Rectal smooth muscle tissue (tissue), 1 donor: Measurements from ENCODE around the gene DOK6.
"Not testable (repeated sequence)": the region's sequence is repeated elsewhere in the genome, so short reads cannot be mapped to it uniquely, and the experiment has no call there.

Experiments used
- H3K27ac ChIP-seq: one replicate; pipeline ENCODE4 v1.7.0; 2013; ENCODE audit warnings: low read depth, low read length, inconsistent platforms
- H3K27me3 ChIP-seq: one replicate; pipeline ENCODE4 v1.7.0; 2013; ENCODE audit warnings: low read length; ENCODE audit not compliant: control insufficient read depth, insufficient read depth
- H3K36me3 ChIP-seq: one replicate; pipeline ENCODE4 v1.7.0; 2013; ENCODE audit warnings: low read length; ENCODE audit not compliant: control insufficient read depth, insufficient read depth
- H3K4me1 ChIP-seq: one replicate; pipeline ENCODE4 v1.7.0; 2013; ENCODE audit warnings: low read length; ENCODE audit not compliant: control insufficient read depth, insufficient read depth
- H3K4me3 ChIP-seq: one replicate; pipeline ENCODE4 v1.7.0; 2013; ENCODE audit warnings: low read length
- H3K9ac ChIP-seq: one replicate; pipeline ENCODE4 v1.7.0; 2013; ENCODE audit warnings: low read length

Gene DOK6

GRCh38 chr18:69878213-69878933 lies 477.7 kb downstream of the DOK6 start:
- Histone ChIP-seq H3K4me1 (peaks cover 5% of the 10 kb centered on the region), H3K4me3 (no peak overlapping the region), H3K27me3 (no peaks in the 10 kb centered on the region), H3K9ac (no peak overlapping the region), H3K27ac (no peak overlapping the region), H3K36me3 (no peaks in the 10 kb centered on the region)

- not testable (repeated sequence) for H3K4me1 ChIP-seq, H3K4me3 ChIP-seq, H3K36me3 ChIP-seq, H3K9ac ChIP-seq, H3K27me3 ChIP-seq, H3K27ac ChIP-seq
Measured at GRCh38 chr18:69879051-69879450, 478.4 kb downstream of the DOK6 start.

GRCh38 chr18:69880083-69880482 lies 479.4 kb downstream of the DOK6 start:
- H3K9ac ChIP-seq: no peak overlapping the region
- H3K4me3 ChIP-seq: no peak overlapping the region
- H3K4me1 ChIP-seq: peaks cover 8% of the 10 kb centered on the region
- H3K36me3 ChIP-seq: no peaks in the 10 kb centered on the region
- H3K27me3 ChIP-seq: no peaks in the 10 kb centered on the region
- H3K27ac ChIP-seq: no peak overlapping the region

GRCh38 chr18:69882965-69883668 lies 482.4 kb downstream of the DOK6 start:
- H3K9ac ChIP-seq: no peak overlapping the region
- peaks cover 8% of the 10 kb centered on the region for H3K4me1 ChIP-seq
- H3K27me3 ChIP-seq: no peaks in the 10 kb centered on the region
- H3K27ac ChIP-seq: peak overlapping the region; percentile 6
- no peak overlapping the region for H3K4me3 ChIP-seq
- no peaks in the 10 kb centered on the region for H3K36me3 ChIP-seq

- Histone ChIP-seq H3K36me3 (no peaks in the 10 kb centered on the region), H3K9ac (no peak overlapping the region), H3K27me3 (no peaks in the 10 kb centered on the region), H3K4me3 (no peak overlapping the region), H3K4me1 (peaks cover 8% of the 10 kb centered on the region), H3K27ac (peak overlapping the region; percentile 6)
Measured at GRCh38 chr18:69883781-69884180, 483.1 kb downstream of the DOK6 start.

GRCh38 chr18:69885355-69885754 lies 484.7 kb downstream of the DOK6 start:
- H3K27ac ChIP-seq: no peak overlapping the region
- H3K9ac ChIP-seq: no peak overlapping the region
- H3K36me3 ChIP-seq: no peaks in the 10 kb centered on the region
- no peaks in the 10 kb centered on the region for H3K27me3 ChIP-seq
- H3K4me1 ChIP-seq: peaks cover 8% of the 10 kb centered on the region
- H3K4me3 ChIP-seq: no peak overlapping the region

GRCh38 chr18:69885841-69886531 lies 485.3 kb downstream of the DOK6 start:
- Histone ChIP-seq H3K36me3 (no peaks in the 10 kb centered on the region), H3K4me3 (no peak overlapping the region), H3K9ac (no peak overlapping the region), H3K4me1 (peaks cover 8% of the 10 kb centered on the region), H3K27ac (no peak overlapping the region), H3K27me3 (no peaks in the 10 kb centered on the region)

GRCh38 chr18:69887256-69887655 lies 486.6 kb downstream of the DOK6 start:
- Histone ChIP-seq H3K4me1 (peaks cover 5% of the 10 kb centered on the region), H3K36me3 (no peaks in the 10 kb centered on the region), H3K27me3 (no peaks in the 10 kb centered on the region), H3K27ac (no peak overlapping the region), H3K4me3 (no peak overlapping the region), H3K9ac (no peak overlapping the region)

GRCh38 chr18:69889009-69889408 lies 488.3 kb downstream of the DOK6 start:
- H3K4me3 ChIP-seq: no peak overlapping the region
- H3K27me3 ChIP-seq: no peaks in the 10 kb centered on the region
- H3K4me1 ChIP-seq: peaks cover 2% of the 10 kb centered on the region
- H3K36me3 ChIP-seq: no peaks in the 10 kb centered on the region
- H3K9ac ChIP-seq: no peak overlapping the region
- no peak overlapping the region for H3K27ac ChIP-seq

- H3K36me3 ChIP-seq: no peaks in the 10 kb centered on the region
- no peak overlapping the region for H3K9ac ChIP-seq
- no peak overlapping the region for H3K4me3 ChIP-seq
- H3K27ac ChIP-seq: no peak overlapping the region
- H3K4me1 ChIP-seq: no peaks in the 10 kb centered on the region
- no peaks in the 10 kb centered on the region for H3K27me3 ChIP-seq
Measured at GRCh38 chr18:69890558-69890957, 489.9 kb downstream of the DOK6 start.

GRCh38 chr18:69894467-69894866 lies 493.8 kb downstream of the DOK6 start:
- H3K27me3 ChIP-seq: no peaks in the 10 kb centered on the region
- no peak overlapping the region for H3K4me3 ChIP-seq
- H3K9ac ChIP-seq: no peak overlapping the region
- no peaks in the 10 kb centered on the region for H3K4me1 ChIP-seq
- H3K36me3 ChIP-seq: no peaks in the 10 kb centered on the region
- no peak overlapping the region for H3K27ac ChIP-seq

GRCh38 chr18:69895066-69896047 lies 494.7 kb downstream of the DOK6 start:
- H3K4me1 ChIP-seq: no peaks in the 10 kb centered on the region
- H3K27ac ChIP-seq: no peak overlapping the region
- H3K4me3 ChIP-seq: no peak overlapping the region
- no peaks in the 10 kb centered on the region for H3K36me3 ChIP-seq
- no peak overlapping the region for H3K9ac ChIP-seq
- no peaks in the 10 kb centered on the region for H3K27me3 ChIP-seq
